Effector memory CD4-positive, alpha-beta T cell (primary cell): ENCODE measurements around the gene C11orf98.
A peak's percentile ranks its signal among the peaks of the same experiment; 100 is the strongest.

Source experiments
- DNase-seq, 3 donors: peaks; one replicate each; pipeline ENCODE4 v3.0.0-alpha.2; 2020
- H3K27ac ChIP-seq: 2 replicates; pipeline ENCODE4 v1.7.0; 2013; ENCODE audit warnings: mild to moderate bottlenecking, low read length, moderate library complexity; ENCODE audit not compliant: insufficient read depth, poor library complexity, severe bottlenecking
- H3K27me3 ChIP-seq: replicated peaks from 2 replicates; pipeline ENCODE4 v1.7.0; 2013; ENCODE audit warnings: mild to moderate bottlenecking, low read length; ENCODE audit not compliant: insufficient read depth, control insufficient read depth, poor library complexity, severe bottlenecking
- H3K36me3 ChIP-seq: 2 replicates; pipeline ENCODE4 v1.7.0; 2013; ENCODE audit warnings: mild to moderate bottlenecking, low read length, moderate library complexity; ENCODE audit not compliant: control insufficient read depth, insufficient read depth
- H3K4me1 ChIP-seq: 2 replicates; pipeline ENCODE4 v1.7.0; 2013; ENCODE audit warnings: low read length, mild to moderate bottlenecking; ENCODE audit not compliant: control insufficient read depth, insufficient read depth, poor library complexity, severe bottlenecking
- H3K4me3 ChIP-seq: 2 replicates; pipeline ENCODE4 v1.7.0; 2013; ENCODE audit warnings: low read length, low read depth, mild to moderate bottlenecking; ENCODE audit not compliant: insufficient read depth, poor library complexity, severe bottlenecking
- H3K9me3 ChIP-seq: 2 replicates; pipeline ENCODE4 v1.7.0; 2013; ENCODE audit warnings: mild to moderate bottlenecking, low read length, moderate library complexity; ENCODE audit not compliant: control insufficient read depth

The C11orf98 gene

GRCh38 chr11:62671608-62672389, 6.8 kb upstream of the C11orf98 start, which contains the start of the genes LBHD1 and UQCC3:
Gene LBHD1 (minus strand): TSS chr11:62672267. CDS start chr11:62670031, 2,236 bp downstream.
Gene UQCC3 (plus strand): TSS chr11:62671673. CDS start chr11:62671746, 73 bp downstream.
- peak; percentile 49 to 57 (median 52) for DNase-seq
- H3K27ac ChIP-seq = peak within 1 kb of the TSS; percentile 67
- H3K36me3 ChIP-seq = peaks cover 10% of the 10 kb centered on the region

GRCh38 chr11:62671236-62671607, 6.2 kb upstream of the C11orf98 start:
- peaks cover 14% of the 10 kb centered on the region for H3K36me3 ChIP-seq
- H3K27me3 ChIP-seq = no peaks in the 10 kb centered on the region
- H3K4me3 ChIP-seq = peak overlapping the region; percentile 82
- H3K9me3 ChIP-seq = no peaks in the 10 kb centered on the region
- peaks cover 28% of the 10 kb centered on the region for H3K4me1 ChIP-seq
- H3K27ac ChIP-seq = peak overlapping the region; percentile 67
- no peak for DNase-seq

More at GRCh38 chr11:62671608-62672389, 6.8 kb upstream of the C11orf98 start, which contains the start of the genes LBHD1 and UQCC3:
- no peaks in the 10 kb centered on the region for H3K9me3 ChIP-seq
- H3K4me1 ChIP-seq = peaks cover 22% of the 10 kb centered on the region
- peak within 1 kb of the TSS; percentile 82 for H3K4me3 ChIP-seq
- no peaks in the 10 kb centered on the region for H3K27me3 ChIP-seq

GRCh38 chr11:62669420-62670161, 4.6 kb upstream of the C11orf98 start:
- no peak overlapping the region for H3K4me3 ChIP-seq
- H3K36me3 ChIP-seq = peaks cover 13% of the 10 kb centered on the region
- peak overlapping the region; percentile 25 for H3K27ac ChIP-seq
- no peak for DNase-seq
- no peaks in the 10 kb centered on the region for H3K27me3 ChIP-seq
- no peaks in the 10 kb centered on the region for H3K9me3 ChIP-seq
- H3K4me1 ChIP-seq = peaks cover 31% of the 10 kb centered on the region

GRCh38 chr11:62667460-62667859, 2.5 kb upstream of the C11orf98 start:
- H3K4me3 ChIP-seq = no peak overlapping the region
- peaks cover 19% of the 10 kb centered on the region for H3K36me3 ChIP-seq
- H3K4me1 ChIP-seq = peaks cover 22% of the 10 kb centered on the region
- H3K27ac ChIP-seq = no peak overlapping the region
- H3K9me3 ChIP-seq = no peaks in the 10 kb centered on the region
- H3K27me3 ChIP-seq = no peaks in the 10 kb centered on the region
- no peak for DNase-seq

GRCh38 chr11:62666259-62666926, 1.4 kb upstream of the C11orf98 start:
- H3K27me3 ChIP-seq = no peaks in the 10 kb centered on the region
- no peak for DNase-seq
- H3K4me3 ChIP-seq = peak overlapping the region; percentile 75
- peaks cover 20% of the 10 kb centered on the region for H3K4me1 ChIP-seq
- peak overlapping the region; percentile 68 for H3K27ac ChIP-seq
- peaks cover 22% of the 10 kb centered on the region for H3K36me3 ChIP-seq
- H3K9me3 ChIP-seq = no peaks in the 10 kb centered on the region

GRCh38 chr11:62665599-62666258, 719 bp upstream of the C11orf98 start:
- H3K27ac ChIP-seq = peak overlapping the region; percentile 68
- H3K9me3 ChIP-seq = no peaks in the 10 kb centered on the region
- H3K36me3 ChIP-seq = peaks cover 22% of the 10 kb centered on the region
- H3K4me3 ChIP-seq = peak overlapping the region; percentile 75
- no peaks in the 10 kb centered on the region for H3K27me3 ChIP-seq
- H3K4me1 ChIP-seq = peaks cover 20% of the 10 kb centered on the region
- DNase-seq = peak; percentile 39 to 58 (median 51)

GRCh38 chr11:62664405-62665074, 470 bp downstream of the C11orf98 start:
- H3K9me3 ChIP-seq = no peaks in the 10 kb centered on the region
- H3K36me3 ChIP-seq = peaks cover 22% of the 10 kb centered on the region
- H3K4me3 ChIP-seq = peak overlapping the region; percentile 75
- H3K4me1 ChIP-seq = peaks cover 20% of the 10 kb centered on the region
- H3K27ac ChIP-seq = peak overlapping the region; percentile 68
- no peaks in the 10 kb centered on the region for H3K27me3 ChIP-seq
- peak in 2 of 3 donors; percentile 20 to 34 for DNase-seq

GRCh38 chr11:62656796-62657429, 8.1 kb downstream of the C11orf98 start:
- Histone ChIP-seq H3K36me3 (no peaks in the 10 kb centered on the region), H3K9me3 (no peaks in the 10 kb centered on the region), H3K4me1 (peaks cover under 1% of the 10 kb centered on the region), H3K4me3 (no peak overlapping the region), H3K27ac (no peak overlapping the region), H3K27me3 (no peaks in the 10 kb centered on the region)
- no peak for DNase-seq

GRCh38 chr11:62654297-62654696, 10.7 kb downstream of the C11orf98 start:
- no peak for DNase-seq
- no peak overlapping the region for H3K27ac ChIP-seq
- H3K4me1 ChIP-seq = peaks cover 4% of the 10 kb centered on the region
- H3K4me3 ChIP-seq = no peak overlapping the region
- peaks cover 5% of the 10 kb centered on the region for H3K36me3 ChIP-seq
- H3K27me3 ChIP-seq = no peaks in the 10 kb centered on the region
- no peaks in the 10 kb centered on the region for H3K9me3 ChIP-seq
